GM21717 (cell line): ENCODE results near the gene SLC25A12.
A peak's percentile ranks its signal among the peaks of the same experiment; 100 is the strongest.

ENCODE experiments used
- ATAC-seq: cut with Tn5 transposase; IDR thresholded peaks from one replicate; pipeline ENCODE4 v1.9.1; 2021; ENCODE audit warnings: mild to moderate bottlenecking, moderate library complexity; ENCODE audit not compliant: unreplicated experiment

SLC25A12 gene

GRCh38 chr2:171889333-171889732, 4.7 kb downstream of the SLC25A12 start:
- ATAC-seq: no peak

DNA sequence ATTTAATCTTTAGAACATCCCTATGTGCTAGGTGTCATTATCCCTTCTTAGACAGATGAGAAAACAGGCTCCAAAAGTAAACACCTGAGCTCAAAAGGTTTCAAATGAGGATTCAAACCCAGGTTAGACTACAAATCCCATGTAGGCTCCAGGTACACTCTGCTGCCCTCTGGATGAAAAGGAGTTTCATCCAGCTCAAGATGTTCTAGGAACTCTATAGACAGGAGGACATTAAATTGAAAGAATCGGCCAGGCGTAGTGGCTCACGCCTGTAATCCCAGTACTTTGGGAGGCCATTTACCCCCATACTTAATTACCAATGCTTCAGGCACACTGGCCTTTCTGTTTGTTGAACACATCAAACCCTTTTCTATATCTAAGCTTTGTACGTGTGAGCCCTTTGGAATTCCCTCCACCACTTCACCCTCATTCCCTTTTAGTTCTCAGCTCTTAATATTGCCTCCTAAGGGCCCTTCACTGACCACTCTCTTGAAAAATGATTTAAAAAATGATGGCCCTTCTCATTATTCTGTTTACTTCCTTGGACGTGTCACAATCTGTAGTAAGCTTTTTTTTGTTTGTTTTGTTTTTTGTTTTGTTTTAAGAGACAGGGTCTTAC, 10.7 kb downstream of the SLC25A12 start:
- no peak for ATAC-seq

DNA sequence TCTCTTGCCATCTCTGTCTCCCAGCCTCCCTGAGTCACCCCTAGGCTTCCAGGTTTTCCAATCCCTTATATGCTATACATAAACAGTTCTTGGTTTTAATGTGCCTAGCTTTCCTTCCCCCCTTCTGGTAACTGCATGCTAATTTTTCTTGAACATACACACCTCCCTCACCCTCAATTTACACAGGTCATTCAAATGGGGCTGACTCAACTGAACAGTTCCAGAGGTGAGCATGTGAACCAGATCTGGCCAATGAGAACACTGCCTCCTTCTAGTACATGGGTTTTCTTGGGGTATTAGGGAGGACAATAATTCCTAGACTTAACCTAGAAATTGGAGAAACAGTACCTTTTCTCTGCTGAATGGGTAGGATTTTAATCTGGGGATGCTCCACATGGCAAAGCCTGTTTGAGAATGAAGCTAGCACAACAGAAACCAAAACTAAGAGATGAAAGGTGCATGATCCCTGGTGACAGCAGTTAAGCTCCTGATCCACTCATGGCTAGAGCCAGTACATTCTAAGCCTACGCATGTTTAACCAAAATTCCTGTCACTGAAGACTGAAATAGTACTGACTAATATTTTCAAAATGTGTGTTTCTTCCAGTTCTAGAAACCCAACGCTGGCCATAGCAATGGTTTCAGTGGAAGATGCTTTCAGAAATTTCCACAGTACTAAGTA, 11.8 kb downstream of the SLC25A12 start:
- ATAC-seq: peak; percentile 69

DNA sequence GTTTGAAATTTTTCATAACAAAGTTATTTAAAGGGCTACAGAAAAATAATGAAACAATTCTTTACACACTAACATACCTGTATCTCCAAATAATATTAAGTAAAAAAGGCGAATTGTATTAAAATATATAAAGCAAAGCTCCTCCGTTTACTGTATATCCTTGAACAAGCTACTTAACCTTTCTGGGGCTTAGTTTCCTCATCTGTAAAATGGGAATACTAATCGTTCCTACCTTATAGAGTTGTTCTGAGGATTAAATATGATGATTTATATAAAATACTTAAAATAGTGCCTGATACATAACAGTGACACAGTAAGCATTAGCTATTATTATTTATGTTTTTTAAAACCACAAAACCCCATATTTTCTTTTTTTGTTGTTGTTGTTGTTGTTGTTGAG, 13.3 kb downstream of the SLC25A12 start:
- ATAC-seq: no peak

DNA sequence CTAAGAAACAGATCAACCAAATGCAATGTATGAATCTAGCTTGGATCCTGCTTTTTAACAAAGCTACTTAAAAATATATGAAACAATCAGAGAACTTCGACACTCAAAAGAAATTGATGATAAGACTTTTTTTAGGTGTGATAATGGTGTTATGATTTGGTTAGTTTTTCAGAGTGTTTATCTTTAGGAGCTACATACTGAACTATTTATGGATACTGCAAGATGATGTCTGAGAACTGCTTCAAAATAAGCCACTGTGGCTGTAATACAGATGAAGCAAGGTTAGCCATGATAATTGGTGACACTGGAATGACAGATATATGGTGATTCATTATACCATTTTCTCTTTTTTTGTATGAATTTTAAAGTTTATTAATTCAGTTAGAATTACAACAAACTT, 14.2 kb downstream of the SLC25A12 start:
- no peak for ATAC-seq

- ATAC-seq: no peak
Measured at GRCh38 chr2:171878481-171878993, 15.5 kb downstream of the SLC25A12 start.

DNA sequence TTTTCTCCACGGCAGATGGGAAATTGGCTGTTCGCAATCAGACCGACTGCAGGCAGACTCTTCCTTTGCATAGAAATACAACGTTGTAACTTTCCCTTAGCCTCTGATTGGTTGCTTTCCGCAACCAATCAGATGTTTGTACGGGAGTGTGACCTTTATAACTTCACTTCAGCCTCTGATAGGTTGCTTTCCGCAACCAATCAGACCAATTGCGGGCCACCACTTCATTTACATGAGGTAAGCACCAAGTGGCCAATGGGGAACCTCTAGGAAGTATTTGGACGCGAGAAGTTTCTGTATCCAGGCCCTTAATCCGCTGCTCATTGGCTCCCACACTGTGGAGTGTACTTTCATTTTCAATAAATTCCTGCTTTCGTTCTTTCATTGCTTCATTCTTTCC, 19.1 kb downstream of the SLC25A12 start:
- no peak for ATAC-seq

- ATAC-seq: no peak
Measured at GRCh38 chr2:171874517-171874916, 19.5 kb downstream of the SLC25A12 start.

- ATAC-seq: no peak
Measured at GRCh38 chr2:171864357-171864985, 29.6 kb downstream of the SLC25A12 start.

- no peak for ATAC-seq
Measured at GRCh38 chr2:171862501-171862900, 31.5 kb downstream of the SLC25A12 start.

- ATAC-seq: no peak
Measured at GRCh38 chr2:171858397-171858958, 35.6 kb downstream of the SLC25A12 start.

DNA sequence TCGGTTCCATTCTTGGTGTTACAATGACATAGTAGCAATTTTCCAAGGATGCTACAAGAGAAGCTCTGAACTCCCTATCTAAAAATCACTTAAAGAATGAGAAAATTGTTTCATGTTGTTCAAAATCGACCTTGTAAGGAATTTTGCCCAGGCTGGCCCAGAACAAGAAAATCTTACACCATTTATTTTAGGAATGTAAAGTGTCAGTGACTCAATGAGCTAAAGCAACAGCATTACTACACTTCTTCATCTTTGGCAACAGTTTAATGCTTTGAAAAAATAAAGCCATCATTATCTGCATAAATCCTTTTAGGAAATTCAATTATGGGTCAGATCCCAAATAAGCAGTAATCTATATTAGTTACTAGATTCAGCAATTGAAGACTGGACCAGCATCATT, 38.6 kb downstream of the SLC25A12 start:
- no peak for ATAC-seq

DNA sequence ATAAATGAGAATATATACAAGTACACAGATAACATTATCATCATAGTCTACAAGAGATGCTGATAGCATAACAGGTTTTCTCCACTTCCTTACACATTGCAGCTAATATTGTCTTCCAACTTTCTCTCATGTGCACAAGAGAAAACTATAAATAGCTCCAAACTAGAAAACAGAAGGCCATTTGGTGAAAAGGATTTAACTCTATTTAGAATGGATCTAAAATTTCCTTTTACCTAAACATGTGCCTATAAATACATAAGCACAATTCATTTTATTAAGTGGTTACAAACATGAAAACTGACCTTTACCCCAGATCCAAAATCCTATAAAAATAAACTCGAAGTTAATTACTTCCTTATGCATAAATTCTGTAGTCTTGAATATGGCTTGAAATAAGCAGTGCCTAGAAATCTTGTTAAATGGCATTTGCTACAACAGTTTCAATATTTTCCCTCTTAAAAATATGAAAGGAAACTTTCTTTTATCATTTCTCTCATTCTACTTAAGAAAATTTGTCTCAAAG, 41.6 kb downstream of the SLC25A12 start:
- ATAC-seq: no peak

GRCh38 chr2:171847627-171848026, 46.4 kb downstream of the SLC25A12 start:
- no peak for ATAC-seq

- ATAC-seq: no peak
Measured at GRCh38 chr2:171846894-171847293, 47.1 kb downstream of the SLC25A12 start.

DNA sequence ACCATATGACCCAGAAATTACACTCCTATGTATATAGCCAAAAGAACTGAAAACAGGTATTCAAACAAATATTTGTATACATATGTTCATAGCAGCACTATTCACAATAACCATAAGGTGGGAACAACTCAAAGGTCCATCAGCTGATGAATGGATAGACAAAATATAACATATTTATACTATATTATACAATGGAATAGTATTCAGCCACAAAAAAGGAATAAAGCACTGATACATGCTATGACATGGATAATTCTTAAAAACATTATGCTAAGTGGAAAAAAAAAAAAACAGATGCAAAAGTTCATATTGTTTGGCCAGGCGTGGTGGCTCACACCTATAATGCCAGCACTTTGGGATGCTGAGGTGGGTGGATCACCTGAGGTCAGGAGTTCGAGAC, 52.0 kb downstream of the SLC25A12 start:
- ATAC-seq: no peak

- no peak for ATAC-seq
Measured at GRCh38 chr2:171837736-171838135, 56.3 kb downstream of the SLC25A12 start.

- ATAC-seq: no peak
Measured at GRCh38 chr2:171836146-171836910, 57.7 kb downstream of the SLC25A12 start.

DNA sequence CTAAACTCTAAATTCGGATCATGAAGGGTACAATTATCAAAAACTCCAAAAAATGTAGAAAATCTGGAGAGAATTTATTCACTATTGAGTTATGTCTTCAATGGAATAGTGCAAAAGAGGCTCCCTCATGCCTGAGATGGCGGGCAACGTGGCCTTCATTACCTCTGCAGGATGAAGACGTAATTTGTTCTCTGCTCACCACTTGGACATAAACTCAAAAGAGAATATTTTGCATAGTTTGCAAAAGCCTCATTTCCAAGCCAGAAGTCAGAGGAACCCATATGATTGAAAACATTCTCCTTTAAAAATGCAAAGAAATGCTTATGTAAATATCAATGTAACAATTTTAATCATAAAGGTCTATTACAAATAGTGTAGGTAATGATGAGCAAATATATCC, 58.7 kb downstream of the SLC25A12 start:
- ATAC-seq: no peak

DNA sequence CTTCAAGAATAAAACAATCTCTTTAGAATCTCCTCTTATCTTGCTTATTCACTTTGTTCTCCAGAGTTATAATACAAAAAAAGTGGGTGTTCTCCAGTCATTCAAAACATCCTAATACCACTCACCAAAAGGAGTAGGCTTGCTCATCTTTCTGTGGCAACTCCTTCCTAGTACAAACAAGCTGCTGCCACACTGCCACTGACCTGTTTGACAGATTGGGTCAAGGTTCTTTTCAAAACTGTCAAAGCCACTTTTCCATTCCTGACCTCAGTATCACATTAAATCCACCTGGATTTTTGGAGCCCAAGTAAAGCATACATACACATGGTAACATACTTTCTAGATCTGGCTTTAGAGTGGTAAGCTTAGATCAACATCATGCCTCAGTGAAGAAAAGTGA, 59.8 kb downstream of the SLC25A12 start:
- ATAC-seq: no peak

DNA sequence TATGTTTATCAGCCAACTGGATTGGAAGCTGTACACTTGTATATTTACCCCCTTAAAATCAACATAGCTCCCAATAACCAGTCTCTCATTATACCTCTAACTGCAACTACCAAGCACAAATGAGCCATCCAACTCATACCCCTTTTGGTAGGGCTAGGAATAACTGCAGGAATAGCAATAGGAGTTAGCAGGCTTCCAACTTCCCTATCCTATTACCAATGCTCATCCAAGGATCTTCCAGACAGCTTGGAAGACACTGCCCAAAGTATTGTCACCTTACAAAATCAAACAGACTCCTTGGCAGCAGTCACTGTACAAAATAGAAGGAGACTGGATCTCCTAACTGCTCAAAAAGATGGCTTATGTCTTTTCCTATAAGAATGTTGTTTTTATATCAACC, 61.6 kb downstream of the SLC25A12 start:
- no peak for ATAC-seq
